K562 (cell line): ENCODE data around the gene USP20. TPM values are rescaled to one million over a fixed set of nuclear protein-coding genes. Genes with fewer than 3 reads are reported as not detected.

ENCODE experiments used
- BACH1 ChIP-seq: fragments of 200-800 bp; sonication (Bioruptor generic); IDR thresholded peaks from 2 replicates; pipeline ENCODE4 v1.6.1; 2016; ENCODE audit warnings: missing genetic modification characterization, missing compliant biosample characterization
- ELF4 ChIP-seq: fragments of 450-650 bp; formaldehyde crosslinking; IDR thresholded peaks from 2 replicates; pipeline ENCODE4 v1.4.0; 2022; ENCODE audit warnings: missing genetic modification characterization
- ELK1 ChIP-seq: sonication (generic); formaldehyde crosslinking; IDR thresholded peaks from 2 replicates; pipeline ENCODE4 v1.8.1; 2022; ENCODE audit warnings: missing genetic modification reagents
- PBX2 ChIP-seq, 2 experiments: IDR thresholded peaks in 1 of 2; conservative IDR thresholded peaks in 1 of 2; 2 replicates each; pipeline ENCODE4 v1.6.1; 2016; ENCODE audit warnings: low read depth in 2 of 2, mild to moderate bottlenecking in 1 of 2, missing compliant biosample characterization in 1 of 2, missing genetic modification characterization in 1 of 2, moderate library complexity in 1 of 2
- PHB ChIP-seq: fragments of 250-450 bp; sonication (Bioruptor Pico); IDR thresholded peaks from 2 replicates; pipeline ENCODE4 v1.5.0; 2021
- RFX7 ChIP-seq: fragments of 250-450 bp; sonication (Bioruptor Pico); IDR thresholded peaks from 2 replicates; pipeline ENCODE4 v1.5.1; 2021; ENCODE audit warnings: mild to moderate bottlenecking
- SIX5 ChIP-seq, 2 experiments: IDR thresholded peaks; 2 replicates each; pipeline ENCODE4 v1.6.1; 2011; ENCODE audit warnings: low read length in 2 of 2, borderline replicate concordance in 1 of 2, low read depth in 1 of 2, mild to moderate bottlenecking in 1 of 2, moderate library complexity in 1 of 2; ENCODE audit not compliant: insufficient read depth in 1 of 2
- SMARCB1 ChIP-seq: IDR thresholded peaks from 2 replicates; pipeline ENCODE4 v1.6.1; 2011; ENCODE audit warnings: improper control_type of control experiment, low read depth; ENCODE audit not compliant: insufficient read length
- SREBF2 ChIP-seq: sonication (generic); formaldehyde crosslinking; IDR thresholded peaks from 2 replicates; pipeline ENCODE4 v1.4.0; 2020; ENCODE audit warnings: mild to moderate bottlenecking, missing genetic modification reagents
- TFAM ChIP-seq: fragments of 250-450 bp; sonication (Bioruptor Pico); conservative IDR thresholded peaks from 2 replicates; pipeline ENCODE4 v1.5.0; 2021; ENCODE audit warnings: mild to moderate bottlenecking, moderate library complexity
- TRIM24 ChIP-seq, 2 experiments: fragments of 450-650 bp; IDR thresholded peaks; 2 replicates each; pipeline ENCODE4 v1.6.1; 2016
- TSC22D4 ChIP-seq: fragments of 450-650 bp; IDR thresholded peaks from 2 replicates; pipeline ENCODE4 v1.6.1; 2016; ENCODE audit warnings: missing genetic modification characterization, missing biosample characterization, control low read depth
- polyA plus RNA-seq, 8 experiments: library from polyadenylated mRNA; depleted of rRNA in 4 of 8; stranded (reverse) in 5 of 8; unstranded in 3 of 8; fragments of >200 nt; fragmentation: Nextera tagmentation in 2 of 8; fragmentation: Illumina TruSeq in 1 of 8; extraction: Ambion mirVana in 2 of 8; extraction: Trizol in 1 of 8; gene quantifications; 2 replicates each; pipeline versions ENCODE4 v1.2.1 to v1.2.3, GENCODE V29; 2011 to 2014; ENCODE audit warnings: inconsistent platforms in 1 of 8, missing spikeins in 1 of 8
- total RNA-seq, 7 experiments: library from RNA; depleted of rRNA in 6 of 7; stranded (reverse); fragments of >200 nt in 6 of 7; fragmentation: Illumina TruSeq in 2 of 7; extraction: Trizol in 2 of 7; gene quantifications; 2 replicates each; pipeline versions ENCODE4 v1.2.1 to v1.2.3, GENCODE V29; 2011 to 2021; ENCODE audit warnings: low replicate concordance in 1 of 7
- TF ChIP-seq, protein P1 (sequence below), 2 experiments: fragments of 450-650 bp in 1 of 2; sonication (generic) in 1 of 2; formaldehyde crosslinking in 1 of 2; IDR thresholded peaks; 2 replicates each; pipeline versions ENCODE4 v1.7.1 to v1.9.0; 2016 to 2022; ENCODE audit warnings: inconsistent platforms in 1 of 2, mild to moderate bottlenecking in 1 of 2, missing genetic modification reagents in 1 of 2

The USP20 gene
- total and polyA plus RNA-seq, 9 of the 15 experiments (the other 6 are each of a cell fraction or from before 2014, with no cell fraction given), result 1.9 to 136 (median 49.1) TPM

GRCh38 chr9:129811967-129812363, 23.3 kb upstream of the USP20 start (continued):
- TF ChIP-seq SIX5 (IDR thresholded peaks at IDR 0.05; ENCODE audit: borderline replicate concordance in 1 of 2, insufficient read depth in 1 of 2, low read depth in 1 of 2, low read length in 2 of 2) (no peak), TRIM24 (IDR thresholded peaks at IDR 0.05) (no peak), RFX7 (no peak), TFAM (CRISPR knock-in tag) (no peak), SREBF2 (CRISPR knock-in tag) (no peak), BACH1 (tag) (no peak), TSC22D4 (tag) (no peak), PHB (no peak), ELF4 (CRISPR knock-in tag) (peak; percentile 9; the same call in 1 of the 2 replicates), ELK1 (no peak), SMARCB1 (no peak), PBX2 (CRISPR knock-in tag; IDR thresholded peaks at IDR 0.05; ENCODE audit: low read depth) (no peak), PBX2 (tag; conservative IDR thresholded peaks at IDR 0.05; ENCODE audit: low read depth) (no peak)
- TF ChIP-seq, protein P1, sequence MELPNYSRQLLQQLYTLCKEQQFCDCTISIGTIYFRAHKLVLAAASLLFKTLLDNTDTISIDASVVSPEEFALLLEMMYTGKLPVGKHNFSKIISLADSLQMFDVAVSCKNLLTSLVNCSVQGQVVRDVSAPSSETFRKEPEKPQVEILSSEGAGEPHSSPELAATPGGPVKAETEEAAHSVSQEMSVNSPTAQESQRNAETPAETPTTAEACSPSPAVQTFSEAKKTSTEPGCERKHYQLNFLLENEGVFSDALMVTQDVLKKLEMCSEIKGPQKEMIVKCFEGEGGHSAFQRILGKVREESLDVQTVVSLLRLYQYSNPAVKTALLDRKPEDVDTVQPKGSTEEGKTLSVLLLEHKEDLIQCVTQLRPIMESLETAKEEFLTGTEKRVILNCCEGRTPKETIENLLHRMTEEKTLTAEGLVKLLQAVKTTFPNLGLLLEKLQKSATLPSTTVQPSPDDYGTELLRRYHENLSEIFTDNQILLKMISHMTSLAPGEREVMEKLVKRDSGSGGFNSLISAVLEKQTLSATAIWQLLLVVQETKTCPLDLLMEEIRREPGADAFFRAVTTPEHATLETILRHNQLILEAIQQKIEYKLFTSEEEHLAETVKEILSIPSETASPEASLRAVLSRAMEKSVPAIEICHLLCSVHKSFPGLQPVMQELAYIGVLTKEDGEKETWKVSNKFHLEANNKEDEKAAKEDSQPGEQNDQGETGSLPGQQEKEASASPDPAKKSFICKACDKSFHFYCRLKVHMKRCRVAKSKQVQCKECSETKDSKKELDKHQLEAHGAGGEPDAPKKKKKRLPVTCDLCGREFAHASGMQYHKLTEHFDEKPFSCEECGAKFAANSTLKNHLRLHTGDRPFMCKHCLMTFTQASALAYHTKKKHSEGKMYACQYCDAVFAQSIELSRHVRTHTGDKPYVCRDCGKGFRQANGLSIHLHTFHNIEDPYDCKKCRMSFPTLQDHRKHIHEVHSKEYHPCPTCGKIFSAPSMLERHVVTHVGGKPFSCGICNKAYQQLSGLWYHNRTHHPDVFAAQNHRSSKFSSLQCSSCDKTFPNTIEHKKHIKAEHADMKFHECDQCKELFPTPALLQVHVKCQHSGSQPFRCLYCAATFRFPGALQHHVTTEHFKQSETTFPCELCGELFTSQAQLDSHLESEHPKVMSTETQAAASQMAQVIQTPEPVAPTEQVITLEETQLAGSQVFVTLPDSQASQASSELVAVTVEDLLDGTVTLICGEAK (IDR thresholded peaks at IDR 0.05), result no peak
- TF ChIP-seq, protein P1 (CRISPR knock-in tag; IDR thresholded peaks at IDR 0.05), result no peak
